ENCODE measurements around the gene RACGAP1.

RACGAP1 gene

GRCh38 chr12:50025187-50026059 is at the start of gene RACGAP1:
RACGAP1 (minus strand) TSS chr12:50025494; CDS start chr12:50016715, 8,779 bp downstream.
- peak; percentile 96 for DNase-seq (ENCODE audit: low read depth)

GRCh38 chr12:50073712-50074111 is 48.4 kb upstream of the RACGAP1 start:
- DNase-seq (ENCODE audit: low read depth) = no peak

GRCh38 chr12:50073206-50073605 is 47.9 kb upstream of the RACGAP1 start:
- DNase-seq (ENCODE audit: low read depth) = no peak

- DNase-seq (ENCODE audit: low read depth) = no peak
These were observed 47.1 kb upstream of the RACGAP1 start for GRCh38 chr12:50072198-50072907.

- DNase-seq (ENCODE audit: low read depth) = no peak
These were observed 45.2 kb upstream of the RACGAP1 start for GRCh38 chr12:50070314-50071060.

- DNase-seq (ENCODE audit: low read depth) = no peak
These were observed 44.2 kb upstream of the RACGAP1 start for GRCh38 chr12:50069539-50069938.

GRCh38 chr12:50069069-50069468 is 43.8 kb upstream of the RACGAP1 start:
- no peak for DNase-seq (ENCODE audit: low read depth)

GRCh38 chr12:50066402-50066801 is 41.1 kb upstream of the RACGAP1 start:
- peak; percentile 78 for DNase-seq (ENCODE audit: low read depth)

- DNase-seq (ENCODE audit: low read depth) = no peak
These were observed 40.5 kb upstream of the RACGAP1 start for GRCh38 chr12:50065726-50066310.

GRCh38 chr12:50062728-50063460 is 37.6 kb upstream of the RACGAP1 start:
- no peak for DNase-seq (ENCODE audit: low read depth)

- DNase-seq (ENCODE audit: low read depth) = no peak
These were observed 36.8 kb upstream of the RACGAP1 start for GRCh38 chr12:50061946-50062686.

GRCh38 chr12:50061171-50061570 is 35.9 kb upstream of the RACGAP1 start:
- no peak for DNase-seq (ENCODE audit: low read depth)

GRCh38 chr12:50060120-50060468 is 34.8 kb upstream of the RACGAP1 start:
- no peak for DNase-seq (ENCODE audit: low read depth)

GRCh38 chr12:50059440-50060119 is 34.3 kb upstream of the RACGAP1 start:
- no peak for DNase-seq (ENCODE audit: low read depth)

GRCh38 chr12:50058743-50059312 is 33.5 kb upstream of the RACGAP1 start:
- DNase-seq (ENCODE audit: low read depth) = no peak

- no peak for DNase-seq (ENCODE audit: low read depth)
These were observed 32.8 kb upstream of the RACGAP1 start for GRCh38 chr12:50057896-50058670.

- no peak for DNase-seq (ENCODE audit: low read depth)
These were observed 31.9 kb upstream of the RACGAP1 start, which contains the start of gene ASIC1 for GRCh38 chr12:50057000-50057841. ASIC1 (plus strand) TSS chr12:50057596; CDS start chr12:50058767, 1,171 bp downstream.

GRCh38 chr12:50056639-50056976 is 31.3 kb upstream of the RACGAP1 start:
- DNase-seq (ENCODE audit: low read depth) = no peak

Measured in GM04504 (cell line).